Kidney epithelial cell (primary cell): ENCODE data around the gene ZDHHC3. TPM values are rescaled to one million over a fixed set of nuclear protein-coding genes. Genes with fewer than 3 reads are reported as not detected.

ENCODE experiments used
- DNase-seq: peaks from one replicate; pipeline ENCODE4 v3.0.0-alpha.2; 2010; ENCODE audit warnings: low read depth
- H3K27me3 ChIP-seq: 2 replicates; pipeline ENCODE4 v1.6.0; 2011; ENCODE audit warnings: low read length; ENCODE audit not compliant: control insufficient read depth, insufficient read depth
- H3K36me3 ChIP-seq: 2 replicates; pipeline ENCODE4 v1.5.1; 2011; ENCODE audit warnings: low read length; ENCODE audit not compliant: control insufficient read depth, insufficient read depth
- H3K4me3 ChIP-seq: 2 replicates; pipeline ENCODE4 v1.5.1; 2011; ENCODE audit warnings: low read depth, mild to moderate bottlenecking, control low read depth, low read length
- CTCF ChIP-seq: IDR thresholded peaks from 2 replicates; pipeline ENCODE4 v1.5.1; 2011; ENCODE audit warnings: mild to moderate bottlenecking, moderate library complexity, low read length, control low read depth, inconsistent platforms; ENCODE audit not compliant: insufficient read depth, poor library complexity, severe bottlenecking
- total RNA-seq: library from RNA; depleted of rRNA; stranded (reverse); fragments of >200 nt; gene quantifications from 2 replicates; pipeline ENCODE4 v1.2.3, GENCODE V29; 2015

Gene ZDHHC3
- total RNA-seq, 1 donor from 2014 or later: 68.3 TPM

DNA sequence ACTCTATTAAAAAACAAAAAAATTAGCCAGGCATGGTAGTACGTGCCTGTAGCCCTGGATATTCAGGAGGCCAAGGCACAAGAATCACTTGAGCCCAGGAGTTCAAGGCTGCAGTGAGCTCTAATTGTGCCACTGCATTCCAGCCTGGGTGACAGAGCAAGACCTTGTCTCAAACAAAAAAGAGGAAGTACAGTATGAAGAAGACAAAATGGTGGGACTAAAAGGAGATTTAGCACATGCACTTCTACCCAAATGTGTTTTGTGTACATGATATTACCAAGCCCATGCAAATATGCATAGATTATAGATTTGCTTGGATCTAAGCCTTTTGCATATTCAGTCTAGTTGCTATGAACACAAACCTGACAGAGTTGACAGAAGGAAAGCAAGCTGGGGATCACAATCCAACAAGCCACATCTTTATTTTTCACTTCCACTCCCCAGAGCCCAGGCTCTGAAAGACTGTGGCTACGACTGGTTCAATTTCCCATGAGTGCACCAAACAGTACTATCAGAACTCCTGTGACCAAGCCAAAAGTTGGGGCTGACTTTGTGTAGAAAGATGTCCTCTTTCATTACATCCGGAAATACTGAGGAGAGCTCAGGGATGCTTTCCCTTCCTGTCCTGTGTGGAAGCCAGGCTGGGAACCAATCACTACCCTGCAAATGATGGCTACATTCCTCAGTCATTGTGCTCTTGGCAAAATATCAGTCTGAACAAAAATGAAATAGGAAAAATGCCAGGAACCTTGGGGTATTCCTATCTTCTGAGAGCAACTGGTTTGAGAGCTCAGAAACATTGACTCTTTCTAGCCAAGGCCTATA, 52.1 kb downstream of the ZDHHC3 start:
- no peak for DNase-seq
- Histone ChIP-seq H3K36me3 (no peaks in the 10 kb centered on the region), H3K4me3 (no peak overlapping the region), H3K27me3 (no peaks in the 10 kb centered on the region)
- TF ChIP-seq CTCF: no peak

GRCh38 chr3:44920081-44920480, 55.9 kb downstream of the ZDHHC3 start:
- H3K36me3 ChIP-seq: no peaks in the 10 kb centered on the region
- no peaks in the 10 kb centered on the region for H3K27me3 ChIP-seq
- no peak overlapping the region for H3K4me3 ChIP-seq
- TF ChIP-seq CTCF: no peak
- DNase-seq: no peak

DNA sequence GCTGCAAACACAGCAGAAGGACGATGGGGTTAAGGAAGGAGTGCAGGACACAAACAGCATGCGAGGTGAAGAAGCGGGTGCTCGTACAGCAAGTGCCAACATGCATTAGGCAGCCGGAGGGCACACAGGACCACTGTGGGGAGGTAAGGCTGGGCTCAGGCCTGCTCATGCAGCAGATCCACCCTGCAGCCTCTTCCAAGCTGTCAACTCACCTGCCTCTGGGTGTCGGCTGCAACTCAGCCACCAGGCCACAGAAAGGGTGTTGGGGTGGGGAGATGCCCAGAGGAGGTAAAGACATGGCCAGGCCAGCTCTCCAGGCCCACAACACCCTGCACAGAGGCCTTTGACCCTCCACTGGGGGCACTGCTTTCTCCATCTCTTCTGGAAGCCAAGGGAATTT, 57.4 kb downstream of the ZDHHC3 start:
- no peaks in the 10 kb centered on the region for H3K27me3 ChIP-seq
- no peak for TF ChIP-seq CTCF
- no peaks in the 10 kb centered on the region for H3K36me3 ChIP-seq
- no peak overlapping the region for H3K4me3 ChIP-seq
- no peak for DNase-seq

- no peak overlapping the region for H3K4me3 ChIP-seq
- no peak for DNase-seq
- H3K36me3 ChIP-seq: no peaks in the 10 kb centered on the region
- no peak for TF ChIP-seq CTCF
- no peaks in the 10 kb centered on the region for H3K27me3 ChIP-seq
These were observed 57.9 kb downstream of the ZDHHC3 start for GRCh38 chr3:44918087-44918486.

DNA sequence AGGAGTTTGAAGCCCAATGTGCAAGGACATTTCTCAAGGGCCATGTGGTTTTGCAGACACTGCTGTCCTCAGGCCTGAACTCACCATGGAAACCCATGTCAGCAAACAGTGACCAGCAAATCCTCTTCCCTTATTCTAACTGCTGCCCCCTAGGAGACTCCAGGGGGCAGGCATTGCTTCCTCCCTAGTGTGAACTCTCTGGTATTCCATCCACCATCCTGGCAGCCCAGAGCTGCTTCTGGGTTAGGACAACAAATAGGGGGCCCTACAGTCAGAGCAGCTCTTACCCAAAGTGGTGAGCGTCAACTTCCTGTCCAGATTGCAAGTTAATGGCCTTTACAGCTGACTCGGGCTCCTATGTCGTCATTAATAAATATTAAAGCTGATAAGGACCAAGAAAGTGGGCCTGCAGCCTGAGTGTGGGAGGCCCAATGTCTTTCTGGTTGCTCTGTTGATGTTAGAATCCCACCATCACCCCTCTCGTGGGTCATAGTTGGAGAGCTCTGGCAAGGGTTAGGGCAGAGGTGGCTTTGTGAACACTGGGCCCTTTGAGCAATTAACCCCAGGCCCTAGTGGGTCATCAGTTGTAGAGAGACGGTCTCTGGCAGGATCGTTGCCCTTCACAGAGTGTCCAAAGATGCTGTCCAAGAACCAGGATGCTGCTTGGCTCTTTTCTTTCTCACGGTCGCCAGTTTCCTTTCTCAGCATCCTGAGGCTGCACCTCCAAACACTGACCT, 60.1 kb downstream of the ZDHHC3 start:
- no peak for DNase-seq
- H3K27me3 ChIP-seq: no peaks in the 10 kb centered on the region
- TF ChIP-seq CTCF: no peak

More for the DNA sequence above, 60.1 kb downstream of the ZDHHC3 start:
- Histone ChIP-seq H3K4me3 (no peak overlapping the region), H3K36me3 (no peaks in the 10 kb centered on the region)
